PC-9 (cell line): ENCODE data around the gene CDH13. TPM values are rescaled to one million over a fixed set of nuclear protein-coding genes. Genes with fewer than 3 reads are reported as not detected.

ENCODE experiments used
- BruUV-seq: library from RNA; stranded (reverse); fragments of 400-500 nt; replicated peaks from 2 replicates; lab custom pipeline; 2021; lab: Mats Ljungman, UMichigan
- CTCF ChIA-PET: fragments of 300-600 bp; sonication (Branson Sonifier 250); formaldehyde crosslinking; loops from one replicate; lab custom pipeline; 2022; ENCODE audit warnings: antibody characterized with exemption; lab: Charles Lee
- POLR2A ChIA-PET: fragments of 300-600 bp; sonication (Branson Sonifier 250); formaldehyde crosslinking; loops from one replicate; lab custom pipeline; 2022; ENCODE audit warnings: antibody characterized with exemption; ENCODE audit not compliant: unreplicated experiment; lab: Charles Lee
- DNase-seq, 2 experiments: peaks; one replicate each; pipeline versions ENCODE4 v3.0.0 to v3.0.0-alpha.2; 2015 to 2022; ENCODE audit warnings: mixed read lengths in 1 of 2
- H2AFZ ChIP-seq: fragments of 200-600 bp; sonication (generic); 2 replicates; pipeline ENCODE4 v1.8.1; 2017; ENCODE audit warnings: antibody characterized with exemption
- H3F3A ChIP-seq: fragments of 200-600 bp; sonication (generic); 2 replicates; pipeline ENCODE4 v1.8.1; 2017; ENCODE audit warnings: antibody characterized with exemption, mild to moderate bottlenecking, low read depth; ENCODE audit not compliant: insufficient read depth
- H3K27ac ChIP-seq: fragments of 200-600 bp; sonication (generic); 2 replicates; pipeline ENCODE4 v1.6.1; 2016; ENCODE audit warnings: mixed run types
- H3K27me3 ChIP-seq: fragments of 200-600 bp; sonication (generic); 2 replicates; pipeline ENCODE4 v1.6.1; 2016; ENCODE audit warnings: low read depth, mixed run types; ENCODE audit not compliant: insufficient read depth
- H3K36me3 ChIP-seq: fragments of 200-600 bp; sonication (generic); 2 replicates; pipeline ENCODE4 v1.6.1; 2016; ENCODE audit warnings: low read depth, mixed run types
- H3K4me1 ChIP-seq: fragments of 200-600 bp; sonication (generic); replicated peaks from 2 replicates; pipeline ENCODE4 v1.6.1; 2016; ENCODE audit warnings: mixed run types; ENCODE audit not compliant: insufficient read depth
- H3K4me2 ChIP-seq: fragments of 200-600 bp; sonication (generic); 2 replicates; pipeline ENCODE4 v1.6.1; 2017; ENCODE audit warnings: mixed run types
- H3K4me3 ChIP-seq: fragments of 200-600 bp; sonication (generic); 2 replicates; pipeline ENCODE4 v1.6.1; 2016; ENCODE audit warnings: mixed run types
- H3K79me2 ChIP-seq: fragments of 200-600 bp; sonication (generic); 2 replicates; pipeline ENCODE4 v1.6.1; 2017; ENCODE audit warnings: low read depth, mixed run types
- H3K9me2 ChIP-seq: fragments of 200-600 bp; sonication (generic); 2 replicates; pipeline ENCODE4 v1.8.1; 2017; ENCODE audit warnings: mild to moderate bottlenecking; ENCODE audit not compliant: insufficient read depth
- H3K9me3 ChIP-seq: fragments of 200-600 bp; sonication (generic); 2 replicates; pipeline ENCODE4 v1.8.1; 2016; ENCODE audit warnings: low read depth; ENCODE audit not compliant: insufficient read depth
- H4K20me1 ChIP-seq: fragments of 200-600 bp; sonication (generic); 2 replicates; pipeline ENCODE4 v1.8.1; 2017; ENCODE audit not compliant: insufficient read depth
- EZH2 ChIP-seq: fragments of 200-600 bp; sonication (generic); IDR thresholded peaks from 2 replicates; pipeline ENCODE4 v1.8.0; 2017; ENCODE audit warnings: antibody characterized with exemption, low read depth
- intact Hi-C: fragments of 100-400 bp; cut with micrococcal nuclease; formaldehyde crosslinking; loops from one replicate; pipeline ENCODE4 v1.10.0; 2022; ENCODE audit not compliant: unreplicated experiment
- total RNA-seq: library from RNA; stranded (reverse); gene quantifications from 2 replicates; pipeline ENCODE4 v1.2.3, GENCODE V29; 2021
- TF ChIP-seq, protein P1 (sequence below): fragments of 200-600 bp; sonication (generic); conservative IDR thresholded peaks from 2 replicates; pipeline ENCODE4 v1.6.1; 2017; ENCODE audit warnings: mixed run types, antibody characterized with exemption, mild to moderate bottlenecking, moderate library complexity

The CDH13 gene
- total RNA-seq, 1 experiment from 2014 or later, result 0.24 TPM

DNA sequence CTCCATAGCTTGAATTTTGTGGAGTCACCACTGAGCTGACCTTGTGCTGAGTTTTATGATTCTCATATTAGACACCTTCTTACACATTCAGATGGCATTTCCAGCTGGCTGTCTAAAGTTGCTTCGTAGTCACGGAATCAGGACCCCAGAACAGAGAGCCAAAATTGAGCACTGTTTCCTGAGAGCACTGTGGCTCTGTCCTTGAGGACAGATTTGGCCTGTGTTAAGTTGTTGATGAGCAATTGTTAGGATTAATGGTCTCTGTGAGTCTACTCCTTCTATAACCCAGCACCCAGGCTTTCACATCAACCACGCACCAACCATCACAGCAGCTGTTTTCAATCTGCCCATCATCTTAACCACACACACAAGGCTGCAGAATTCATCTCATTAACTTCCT, 903.5 kb downstream of the CDH13 start:
- intact Hi-C loops, result no loop called here
- H3K9me2 ChIP-seq, result no peaks in the 10 kb centered on the region
- POLR2A ChIA-PET, result no interaction called here
- TF ChIP-seq, protein P1, sequence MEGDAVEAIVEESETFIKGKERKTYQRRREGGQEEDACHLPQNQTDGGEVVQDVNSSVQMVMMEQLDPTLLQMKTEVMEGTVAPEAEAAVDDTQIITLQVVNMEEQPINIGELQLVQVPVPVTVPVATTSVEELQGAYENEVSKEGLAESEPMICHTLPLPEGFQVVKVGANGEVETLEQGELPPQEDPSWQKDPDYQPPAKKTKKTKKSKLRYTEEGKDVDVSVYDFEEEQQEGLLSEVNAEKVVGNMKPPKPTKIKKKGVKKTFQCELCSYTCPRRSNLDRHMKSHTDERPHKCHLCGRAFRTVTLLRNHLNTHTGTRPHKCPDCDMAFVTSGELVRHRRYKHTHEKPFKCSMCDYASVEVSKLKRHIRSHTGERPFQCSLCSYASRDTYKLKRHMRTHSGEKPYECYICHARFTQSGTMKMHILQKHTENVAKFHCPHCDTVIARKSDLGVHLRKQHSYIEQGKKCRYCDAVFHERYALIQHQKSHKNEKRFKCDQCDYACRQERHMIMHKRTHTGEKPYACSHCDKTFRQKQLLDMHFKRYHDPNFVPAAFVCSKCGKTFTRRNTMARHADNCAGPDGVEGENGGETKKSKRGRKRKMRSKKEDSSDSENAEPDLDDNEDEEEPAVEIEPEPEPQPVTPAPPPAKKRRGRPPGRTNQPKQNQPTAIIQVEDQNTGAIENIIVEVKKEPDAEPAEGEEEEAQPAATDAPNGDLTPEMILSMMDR, result no peak
- TF ChIP-seq EZH2, result no peak
- H3K27ac ChIP-seq, result no peak overlapping the region
- no peak for DNase-seq
- CTCF ChIA-PET, result no interaction called here
- no peaks in the 10 kb centered on the region for H3K4me1 ChIP-seq
- no peaks in the 10 kb centered on the region for H3K9me3 ChIP-seq
- no peak overlapping the region for H3K4me2 ChIP-seq
- no peak overlapping the region for H3K4me3 ChIP-seq
- no peaks in the 10 kb centered on the region for H4K20me1 ChIP-seq
- H3F3A ChIP-seq, result no peaks in the 10 kb centered on the region
- no peak overlapping the region for H2AFZ ChIP-seq
- no peaks in the 10 kb centered on the region for H3K36me3 ChIP-seq
- no TSS peak for BruUV-seq
- peaks cover 39% of the 10 kb centered on the region for H3K27me3 ChIP-seq
- H3K79me2 ChIP-seq, result no peaks in the 10 kb centered on the region

DNA sequence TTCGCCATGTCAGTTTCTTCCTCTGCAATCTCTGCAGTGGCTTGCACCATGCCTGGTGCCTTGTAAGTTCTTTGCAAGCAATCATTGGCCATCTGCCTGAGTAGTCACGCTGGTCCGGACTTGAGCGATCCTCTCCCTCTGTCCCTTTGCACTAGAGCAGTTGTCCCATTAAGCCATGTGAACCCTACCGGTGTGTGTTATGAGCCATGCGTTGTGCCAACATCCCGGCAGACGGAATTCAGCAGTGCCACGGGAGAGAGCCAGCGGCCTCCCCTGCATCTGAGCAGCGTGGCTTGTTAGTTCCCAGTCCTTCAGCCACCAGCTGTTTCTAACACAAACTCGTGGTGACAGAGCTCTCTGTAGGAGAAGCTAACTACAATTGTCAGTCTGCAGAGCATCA, 905.9 kb downstream of the CDH13 start:
- Histone ChIP-seq H2AFZ (no peak overlapping the region), H3K79me2 (no peaks in the 10 kb centered on the region)

DNA sequence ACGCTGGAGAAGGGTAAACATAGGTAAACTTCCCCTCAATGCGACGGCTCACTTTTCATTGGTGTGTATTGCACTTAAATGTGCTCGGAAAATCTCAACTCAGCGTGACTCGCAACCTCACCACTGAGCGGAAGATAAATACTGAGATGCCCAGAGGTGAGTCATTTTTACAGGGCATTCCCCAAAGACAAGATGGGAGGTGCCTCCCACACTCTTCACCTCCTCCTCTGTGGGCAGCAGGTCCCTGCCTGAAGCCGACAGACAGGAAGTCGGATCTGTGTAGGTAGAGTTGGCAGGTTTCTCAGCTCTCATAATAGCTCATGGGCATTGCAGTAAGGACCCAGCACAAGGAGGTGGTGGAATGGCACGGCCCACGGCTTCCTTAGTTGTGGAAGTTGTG, 906.4 kb downstream of the CDH13 start:
- Histone ChIP-seq H2AFZ (no peak overlapping the region), H3K36me3 (no peaks in the 10 kb centered on the region), H3K9me3 (no peaks in the 10 kb centered on the region), H3K4me3 (no peak overlapping the region), H3K79me2 (no peaks in the 10 kb centered on the region), H3K4me1 (no peaks in the 10 kb centered on the region), H3K27me3 (peaks cover 18% of the 10 kb centered on the region), H3K9me2 (no peaks in the 10 kb centered on the region), H3K4me2 (no peak overlapping the region), H3K27ac (no peak overlapping the region), H3F3A (no peaks in the 10 kb centered on the region), H4K20me1 (no peaks in the 10 kb centered on the region)
- no TSS peak for BruUV-seq
- DNase-seq, result no peak
- ChIA-PET CTCF (interaction anchor here (0.6 kb wide), 1 partner anchor 379 kb away, joined by 8 read pairs; no protein-coding TSS in a partner anchor), POLR2A (no interaction called here)
- intact Hi-C loops, result no loop called here
- TF ChIP-seq, protein P1, result no peak
- TF ChIP-seq EZH2, result no peak

More for the DNA sequence above, 905.9 kb downstream of the CDH13 start:
- ChIA-PET CTCF (no interaction called here), POLR2A (no interaction called here)
- Histone ChIP-seq H3K9me3 (no peaks in the 10 kb centered on the region), H4K20me1 (no peaks in the 10 kb centered on the region), H3K27me3 (peaks cover 19% of the 10 kb centered on the region), H3K9me2 (no peaks in the 10 kb centered on the region), H3K27ac (no peak overlapping the region), H3K4me3 (no peak overlapping the region), H3K4me1 (no peaks in the 10 kb centered on the region), H3F3A (no peaks in the 10 kb centered on the region), H3K4me2 (no peak overlapping the region), H3K36me3 (no peaks in the 10 kb centered on the region)
- intact Hi-C loops, result no loop called here
- TF ChIP-seq EZH2, result no peak
- TF ChIP-seq, protein P1, result no peak
- DNase-seq, result no peak
- no TSS peak for BruUV-seq
